A673 (cell line): ENCODE data around the gene CELF1. TPM values are rescaled to one million over a fixed set of nuclear protein-coding genes. Genes with fewer than 3 reads are reported as not detected.
A peak's percentile ranks its signal among the peaks of the same experiment; 100 is the strongest.

Experiments
- BruUV-seq: library from RNA; stranded (reverse); fragments of 400-500 nt; replicated peaks from 2 replicates; lab custom pipeline; 2021; lab: Mats Ljungman, UMichigan
- CTCF ChIA-PET: fragments of 300-600 bp; sonication (Branson Sonifier 250); formaldehyde crosslinking; loops from one replicate; lab custom pipeline; 2022; ENCODE audit warnings: antibody characterized with exemption; lab: Charles Lee
- POLR2A ChIA-PET: fragments of 300-600 bp; sonication (Branson Sonifier 250); formaldehyde crosslinking; loops from one replicate; lab custom pipeline; 2022; ENCODE audit warnings: antibody characterized with exemption; ENCODE audit not compliant: low non-redundant PET; lab: Charles Lee
- DNase-seq: peaks from one replicate; pipeline ENCODE4 v3.0.0-alpha.2; 2015; ENCODE audit warnings: low spot score
- H3K27ac ChIP-seq: fragments of 200-600 bp; sonication (generic); 2 replicates; pipeline ENCODE4 v1.5.1; 2016; ENCODE audit warnings: mixed run types, low read depth, mild to moderate bottlenecking, mixed read lengths, antibody characterized with exemption, low read length; ENCODE audit not compliant: poor library complexity, severe bottlenecking
- H3K27me3 ChIP-seq: fragments of 200-600 bp; sonication (generic); replicated peaks from 2 replicates; pipeline ENCODE4 v1.6.1; 2017; ENCODE audit warnings: mixed run types, low read depth, mild to moderate bottlenecking, mixed read lengths, antibody characterized with exemption, low read length; ENCODE audit not compliant: insufficient read depth, poor library complexity
- H3K36me3 ChIP-seq: fragments of 200-600 bp; sonication (generic); 2 replicates; pipeline ENCODE4 v1.6.1; 2016; ENCODE audit warnings: mixed run types, mild to moderate bottlenecking, mixed read lengths, antibody characterized with exemption, low read length; ENCODE audit not compliant: insufficient read depth, poor library complexity, severe bottlenecking
- H3K4me1 ChIP-seq: fragments of 200-600 bp; sonication (generic); 2 replicates; pipeline ENCODE4 v1.6.1; 2017; ENCODE audit warnings: mixed run types, mild to moderate bottlenecking, mixed read lengths, antibody characterized with exemption, low read length; ENCODE audit not compliant: insufficient read depth, poor library complexity, severe bottlenecking
- H3K4me3 ChIP-seq: fragments of 200-600 bp; sonication (generic); 2 replicates; pipeline ENCODE4 v1.5.1; 2016; ENCODE audit warnings: low read depth, mixed run types, mild to moderate bottlenecking, mixed read lengths, low read length; ENCODE audit not compliant: poor library complexity, severe bottlenecking
- H3K9me3 ChIP-seq: fragments of 200-600 bp; sonication (generic); 2 replicates; pipeline ENCODE4 v1.6.1; 2016; ENCODE audit warnings: mixed run types, low read depth, mild to moderate bottlenecking, mixed read lengths, antibody characterized with exemption, low read length; ENCODE audit not compliant: poor library complexity, severe bottlenecking
- EZH2 ChIP-seq: fragments of 200-600 bp; sonication (generic); IDR thresholded peaks from 2 replicates; pipeline ENCODE4 v1.6.1; 2017; ENCODE audit warnings: borderline replicate concordance, low read depth, mild to moderate bottlenecking, mixed read lengths, antibody characterized with exemption, low read length; ENCODE audit not compliant: poor library complexity, severe bottlenecking
- intact Hi-C: fragments of 100-400 bp; cut with micrococcal nuclease; formaldehyde crosslinking; loops from one replicate; pipeline ENCODE4 v1.10.0; 2022; ENCODE audit not compliant: unreplicated experiment
- total RNA-seq: library from RNA; stranded (reverse); gene quantifications from 2 replicates; pipeline ENCODE4 v1.2.3, GENCODE V29; 2021
- TF ChIP-seq, protein P1 (sequence below): fragments of 300-800, 200-600 bp; sonication (generic); conservative IDR thresholded peaks from 2 replicates; pipeline ENCODE4 v1.5.1; 2017; ENCODE audit warnings: low read depth, mild to moderate bottlenecking, antibody characterized with exemption, low read length, moderate library complexity, mixed read lengths

The CELF1 gene
- total RNA-seq, 1 experiment from 2014 or later: 257 TPM

DNA sequence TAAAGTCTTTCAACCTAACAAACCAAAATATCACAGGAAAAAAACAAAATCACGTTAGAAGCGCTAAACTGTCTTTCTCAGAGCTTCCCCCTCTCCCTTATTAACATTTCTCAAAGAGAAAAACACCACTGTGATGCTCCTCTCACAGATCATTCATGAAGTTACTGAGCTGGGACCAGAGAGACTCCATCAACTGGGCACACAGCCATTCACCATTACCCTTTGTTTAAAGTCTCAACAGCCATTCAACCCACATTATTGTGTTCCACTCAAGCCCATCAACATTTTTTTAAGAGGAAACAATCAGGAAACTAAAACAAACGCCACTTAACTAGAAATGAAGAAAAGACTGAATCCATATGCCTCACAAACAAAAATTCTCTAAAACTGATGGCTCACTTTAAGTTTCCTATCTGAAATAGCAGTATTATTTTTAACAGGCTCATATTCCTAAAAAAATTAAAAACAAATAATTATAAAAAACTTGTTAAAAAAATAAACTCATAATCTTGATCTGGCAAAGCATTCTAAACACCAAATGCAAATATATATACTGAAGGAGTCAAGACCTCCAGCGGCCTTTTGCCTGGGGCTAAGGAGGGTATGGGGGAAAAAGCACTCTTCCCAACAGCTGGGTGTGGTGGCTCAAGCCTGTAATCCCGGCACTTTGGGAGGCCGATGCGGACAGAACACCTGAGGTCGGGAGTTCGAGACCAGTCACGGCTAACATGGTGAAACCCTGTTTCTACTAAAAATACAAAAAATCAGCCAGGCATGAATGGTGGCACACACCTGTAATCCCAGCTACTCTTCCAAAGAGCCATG is 14.0 kb downstream of the CELF1 start:
- no peak for TF ChIP-seq EZH2
- TF ChIP-seq, protein P1, sequence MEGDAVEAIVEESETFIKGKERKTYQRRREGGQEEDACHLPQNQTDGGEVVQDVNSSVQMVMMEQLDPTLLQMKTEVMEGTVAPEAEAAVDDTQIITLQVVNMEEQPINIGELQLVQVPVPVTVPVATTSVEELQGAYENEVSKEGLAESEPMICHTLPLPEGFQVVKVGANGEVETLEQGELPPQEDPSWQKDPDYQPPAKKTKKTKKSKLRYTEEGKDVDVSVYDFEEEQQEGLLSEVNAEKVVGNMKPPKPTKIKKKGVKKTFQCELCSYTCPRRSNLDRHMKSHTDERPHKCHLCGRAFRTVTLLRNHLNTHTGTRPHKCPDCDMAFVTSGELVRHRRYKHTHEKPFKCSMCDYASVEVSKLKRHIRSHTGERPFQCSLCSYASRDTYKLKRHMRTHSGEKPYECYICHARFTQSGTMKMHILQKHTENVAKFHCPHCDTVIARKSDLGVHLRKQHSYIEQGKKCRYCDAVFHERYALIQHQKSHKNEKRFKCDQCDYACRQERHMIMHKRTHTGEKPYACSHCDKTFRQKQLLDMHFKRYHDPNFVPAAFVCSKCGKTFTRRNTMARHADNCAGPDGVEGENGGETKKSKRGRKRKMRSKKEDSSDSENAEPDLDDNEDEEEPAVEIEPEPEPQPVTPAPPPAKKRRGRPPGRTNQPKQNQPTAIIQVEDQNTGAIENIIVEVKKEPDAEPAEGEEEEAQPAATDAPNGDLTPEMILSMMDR: no peak
- ChIA-PET POLR2A (interaction anchor here (0.7 kb wide), 1 partner anchor 290 kb away, joined by 8 read pairs; no protein-coding TSS in a partner anchor), CTCF (interaction anchor here (0.7 kb wide), 1 partner anchor 61 kb away, joined by 4 read pairs; no protein-coding TSS in a partner anchor)
- no TSS peak for BruUV-seq
- peaks cover 61% of the 10 kb centered on the region for H3K4me1 ChIP-seq
- no peaks in the 10 kb centered on the region for H3K9me3 ChIP-seq
- peak; percentile 87 for DNase-seq
- peak overlapping the region; percentile 1 for H3K27ac ChIP-seq
- intact Hi-C loops: no loop called here
- H3K36me3 ChIP-seq: no peaks in the 10 kb centered on the region
- H3K4me3 ChIP-seq: no peak overlapping the region
- H3K27me3 ChIP-seq: no peaks in the 10 kb centered on the region

DNA sequence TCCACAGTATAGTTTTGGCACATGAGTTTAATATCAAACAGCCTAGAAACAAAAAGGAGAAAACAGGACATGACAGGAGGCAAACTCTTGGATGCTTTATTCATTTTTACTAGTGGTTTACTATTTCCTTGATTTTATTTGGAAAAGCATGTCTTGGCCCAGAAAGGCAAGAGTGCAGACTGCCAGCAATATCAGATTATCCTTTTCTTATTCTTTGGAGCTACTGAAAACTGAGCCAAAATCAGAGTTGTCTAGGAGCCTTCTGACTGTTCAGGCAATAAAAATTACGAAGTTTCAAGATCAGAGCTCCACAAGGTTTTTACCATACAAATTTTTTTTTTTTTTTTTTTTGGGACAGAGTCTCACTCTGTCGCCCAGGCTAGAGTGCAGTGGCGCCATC is 16.0 kb downstream of the CELF1 start:
- H3K27me3 ChIP-seq: no peaks in the 10 kb centered on the region
- TF ChIP-seq, protein P1: 0 out of 2 replicates have a peak, but pooled peaks have one; percentile 8
- TF ChIP-seq EZH2: no peak
- no peak overlapping the region for H3K27ac ChIP-seq
- H3K4me1 ChIP-seq: peaks cover 79% of the 10 kb centered on the region
- DNase-seq: no peak
- H3K4me3 ChIP-seq: no peak overlapping the region
- intact Hi-C loops: no loop called here
- H3K36me3 ChIP-seq: no peaks in the 10 kb centered on the region
- no peaks in the 10 kb centered on the region for H3K9me3 ChIP-seq
- CTCF ChIA-PET: interaction anchor here (0.7 kb wide), 2 partner anchors 16 to 75 kb away, joined by 3 to 8 read pairs; no protein-coding TSS in a partner anchor
- POLR2A ChIA-PET: interaction anchor here (0.6 kb wide), 1 partner anchor 1202 kb away, joined by 3 read pairs; no protein-coding TSS in a partner anchor
- BruUV-seq: no TSS peak

GRCh38 chr11:47534704-47535251 is 18.2 kb downstream of the CELF1 start:
- BruUV-seq: no TSS peak
- no peak for TF ChIP-seq EZH2
- TF ChIP-seq, protein P1: no peak
- intact Hi-C loops: no loop called here
- H3K9me3 ChIP-seq: no peaks in the 10 kb centered on the region
- no peak overlapping the region for H3K4me3 ChIP-seq
- POLR2A ChIA-PET: no interaction called here
- no peak overlapping the region for H3K27ac ChIP-seq
- H3K4me1 ChIP-seq: peaks cover 65% of the 10 kb centered on the region
- H3K27me3 ChIP-seq: no peaks in the 10 kb centered on the region
- DNase-seq: peak; percentile 68
- H3K36me3 ChIP-seq: no peaks in the 10 kb centered on the region
- CTCF ChIA-PET: interaction anchor here (0.8 kb wide), 1 partner anchor 19 kb away, joined by 3 read pairs; no protein-coding TSS in a partner anchor
